Endothelial cell of hepatic sinusoid (primary cell): Measurements from ENCODE around the gene SLC7A4.
"Not testable (repeated sequence)": the region's sequence is repeated elsewhere in the genome, so short reads cannot be mapped to it uniquely, and the experiment has no call there.

ENCODE experiments used
- in situ Hi-C: cut with HindIII; loops from 2 replicates; pipeline ENCODE4 v1.10.0; 2017; ENCODE audit warnings: low sequenced_read_pairs

SLC7A4 gene

GRCh38 chr22:21032037-21032867 is at the start of gene SLC7A4:
Gene SLC7A4 (minus strand): TSS chr22:21032561. CDS start chr22:21031812, 749 bp downstream.
- in situ Hi-C loops, result no loop called here

- in situ Hi-C loops, result no loop called here
Observed at GRCh38 chr22:21080435-21081137, 48.2 kb upstream of the SLC7A4 start.

GRCh38 chr22:21079493-21079892 is 47.1 kb upstream of the SLC7A4 start:
- in situ Hi-C loops, result no loop called here

- in situ Hi-C loops, result no loop called here
Observed at GRCh38 chr22:21078916-21079315, 46.6 kb upstream of the SLC7A4 start.

GRCh38 chr22:21077884-21078508 is 45.6 kb upstream of the SLC7A4 start:
- in situ Hi-C loops, result no loop called here

- in situ Hi-C loops, result no loop called here
Observed at GRCh38 chr22:21076912-21077625, 44.7 kb upstream of the SLC7A4 start.

GRCh38 chr22:21075516-21076138 is 43.3 kb upstream of the SLC7A4 start:
- in situ Hi-C loops, result no loop called here

GRCh38 chr22:21074102-21074715 is 41.8 kb upstream of the SLC7A4 start:
- in situ Hi-C loops, result no loop called here

- in situ Hi-C loops, result no loop called here
Observed at GRCh38 chr22:21073482-21073881, 41.1 kb upstream of the SLC7A4 start.

- in situ Hi-C loops, result no loop called here
Observed at GRCh38 chr22:21073023-21073422, 40.7 kb upstream of the SLC7A4 start.

GRCh38 chr22:21071796-21072195 is 39.4 kb upstream of the SLC7A4 start:
- in situ Hi-C loops, result not testable (repeated sequence)

GRCh38 chr22:21070690-21071615 is 38.6 kb upstream of the SLC7A4 start:
- in situ Hi-C loops, result no loop called here

GRCh38 chr22:21069375-21069774 is 37.0 kb upstream of the SLC7A4 start:
- in situ Hi-C loops, result no loop called here

- in situ Hi-C loops, result no loop called here
Observed at GRCh38 chr22:21068681-21069276, 36.4 kb upstream of the SLC7A4 start.

- in situ Hi-C loops, result no loop called here
Observed at GRCh38 chr22:21067901-21068680, 35.7 kb upstream of the SLC7A4 start.

- in situ Hi-C loops, result no loop called here
Observed at GRCh38 chr22:21067075-21067900, 34.9 kb upstream of the SLC7A4 start.
